Heart left ventricle (tissue), 16 donors: ENCODE measurements around the gene SCYGR1. TPM values are rescaled to one million over a fixed set of nuclear protein-coding genes. Genes with fewer than 3 reads are reported as not detected.

Experiments used
- ATAC-seq, 4 donors: fragments of 200-7000 bp; cut with Tn5 transposase; one replicate each; pipeline ENCODE4 v1.9.1; 2020 to 2022; ENCODE audit warnings: moderate library complexity in 4 of 4, mild to moderate bottlenecking in 3 of 4, moderate number of reproducible peaks in 1 of 4
- DNase-seq, 5 donors: peaks; one replicate each; pipeline ENCODE4 v3.0.0-alpha.2; 2020
- H3K27ac ChIP-seq, 12 donors: fragments of 200-600 bp; sonication (generic) in 4 of 12; one replicate each; pipeline versions ENCODE4 v1.5.0 to v1.8.0; 2016 to 2022; ENCODE audit warnings: mild to moderate bottlenecking in 2 of 12
- H3K27me3 ChIP-seq, 9 donors: fragments of 200-600 bp; sonication (generic) in 2 of 9; one replicate each; pipeline versions ENCODE4 v1.5.1 to v1.8.0; 2016 to 2022; ENCODE audit warnings: mild to moderate bottlenecking in 3 of 9
- H3K36me3 ChIP-seq, 9 donors: fragments of 200-600 bp; sonication (generic) in 2 of 9; one replicate each; pipeline versions ENCODE4 v1.5.0 to v1.8.0; 2018 to 2022; ENCODE audit warnings: mild to moderate bottlenecking in 2 of 9
- H3K4me1 ChIP-seq, 12 donors: fragments of 200-600 bp; sonication (generic) in 4 of 12; one replicate each; pipeline versions ENCODE4 v1.5.0 to v1.8.0; 2016 to 2022; ENCODE audit warnings: mild to moderate bottlenecking in 3 of 12
- H3K4me3 ChIP-seq, 12 donors: fragments of 200-600 bp; sonication (generic) in 4 of 12; one replicate each; pipeline versions ENCODE4 v1.5.0 to v1.8.0; 2017 to 2022; ENCODE audit warnings: mild to moderate bottlenecking in 9 of 12, moderate library complexity in 4 of 12
- H3K9me3 ChIP-seq, 12 donors: fragments of 200-600 bp; sonication (generic) in 4 of 12; one replicate each; pipeline versions ENCODE4 v1.5.0 to v1.8.0; 2016 to 2022; ENCODE audit warnings: mild to moderate bottlenecking in 1 of 12
- POLR2A ChIP-seq, 2 donors: fragments of 450-650 bp; IDR thresholded peaks; one replicate each; pipeline ENCODE4 v1.6.1; 2017; ENCODE audit warnings: antibody characterized with exemption in 2 of 2, mild to moderate bottlenecking in 2 of 2, moderate library complexity in 2 of 2
- WGBS, 4 donors: extraction: QIAGEN DNeasy Blood & Tissue Kit in 2 of 4; methylation state at CpG; one replicate each; pipeline versions ENCODE4 v1.1.5 to v1.1.7; 2013 to 2018; 5-methylcytosine and 5-hydroxymethylcytosine counted together
- intact Hi-C, 10 donors: fragments of 100-400 bp; cut with DNase I; formaldehyde crosslinking; loops; one replicate each; pipeline versions ENCODE4 v1.11.1 to v1.14.2; 2022
- polyA plus RNA-seq, 2 donors: library from polyadenylated mRNA; stranded (reverse); fragments of 200-250 nt; gene quantifications; one replicate each; pipeline ENCODE4 v1.2.3, GENCODE V29; 2013
- total RNA-seq, 9 donors: library from RNA; depleted of rRNA in 2 of 9; stranded (reverse); fragments of >200 nt in 2 of 9; fragmentation: NEBNext Ultra II Directional in 3 of 9; extraction: Animal tissue kit (Norgen Biotek cat#: 25700) in 3 of 9; gene quantifications; one replicate each; pipeline versions ENCODE4 v1.1.0 to v1.2.4, GENCODE V29; 2016 to 2023
- TF ChIP-seq, protein P1 (sequence below), 12 donors: fragments of 200-600 bp; sonication (generic) in 4 of 12; IDR thresholded peaks; one replicate each; pipeline versions ENCODE4 v1.5.0 to v1.8.0; 2018 to 2022; ENCODE audit warnings: antibody characterized with exemption in 12 of 12, mild to moderate bottlenecking in 5 of 12
- donor health status: ischemic (EF 13 %, LVEDD 7.1; RV severe dilation, severe dysfunction).
- donor health status: healthy with polysubstance abuse.
- donor health status: DM: no; HTN: yes; CAD: no.
- donor health status: DM: no; HTN: no; CAD: no.
- donor health status: ischemic (EF 25% LVEDD 6.9; RV normal size, moderate dysfunction).
- donor health status: ischemic (EF 25% LVEDD 5.7; RV mildly dilated, moderate dysfunction).
- donor health status: healthy.
- donor health status: DM: yes; HTN: yes; CAD: no.
- donor health status: ischemic (EF 35%, LVEDD 5.7; RV mildly dilated, moderate dysfunction).
- donor health status: nonischemic (EF 11% LVEDD 7.7; RV severe dilation, severe dysfunction).
- donor health status: DM: yes; HTN: yes; CAD: no.
- donor health status: PGD.
- donor health status: ischemic (EF 29% LVEDD 5.4; RV normal size, mild dysfunction).
- donor health status: nonischemic (EF 23%, LVEDD 6.1; RV moderate dilation, normal function).

The SCYGR1 gene
- total and polyA plus RNA-seq, 11 donors = not detected

DNA sequence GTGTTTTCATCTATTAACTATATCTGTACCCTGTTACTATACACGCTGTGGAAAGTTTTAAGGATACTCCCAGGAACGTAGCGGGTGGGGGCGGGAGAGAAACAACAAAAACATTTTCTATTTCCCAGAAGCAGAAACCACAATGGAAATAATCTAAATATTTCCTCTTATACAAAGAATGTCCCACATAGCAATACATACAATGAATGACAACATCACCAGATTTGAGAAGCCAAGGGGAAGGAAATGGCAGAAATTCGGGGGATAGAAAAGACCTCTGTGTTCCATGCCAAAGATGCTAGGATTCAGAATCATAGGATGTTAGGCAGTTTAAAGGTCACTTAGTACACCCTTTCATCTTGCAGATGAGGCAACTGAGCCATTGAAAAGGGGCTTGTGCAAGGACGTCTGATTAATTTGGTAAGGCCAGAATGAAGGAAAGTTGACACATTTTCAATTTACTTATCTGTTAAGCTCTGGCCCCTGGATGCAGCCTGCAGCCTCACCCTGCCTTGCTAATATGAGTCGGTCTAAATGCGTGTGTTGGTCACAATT, 41.1 kb upstream of the SCYGR1 start:
- ATAC-seq (no peak), DNase-seq (no peak)
- no peaks in the 10 kb centered on the region for H3K27me3 ChIP-seq

DNA sequence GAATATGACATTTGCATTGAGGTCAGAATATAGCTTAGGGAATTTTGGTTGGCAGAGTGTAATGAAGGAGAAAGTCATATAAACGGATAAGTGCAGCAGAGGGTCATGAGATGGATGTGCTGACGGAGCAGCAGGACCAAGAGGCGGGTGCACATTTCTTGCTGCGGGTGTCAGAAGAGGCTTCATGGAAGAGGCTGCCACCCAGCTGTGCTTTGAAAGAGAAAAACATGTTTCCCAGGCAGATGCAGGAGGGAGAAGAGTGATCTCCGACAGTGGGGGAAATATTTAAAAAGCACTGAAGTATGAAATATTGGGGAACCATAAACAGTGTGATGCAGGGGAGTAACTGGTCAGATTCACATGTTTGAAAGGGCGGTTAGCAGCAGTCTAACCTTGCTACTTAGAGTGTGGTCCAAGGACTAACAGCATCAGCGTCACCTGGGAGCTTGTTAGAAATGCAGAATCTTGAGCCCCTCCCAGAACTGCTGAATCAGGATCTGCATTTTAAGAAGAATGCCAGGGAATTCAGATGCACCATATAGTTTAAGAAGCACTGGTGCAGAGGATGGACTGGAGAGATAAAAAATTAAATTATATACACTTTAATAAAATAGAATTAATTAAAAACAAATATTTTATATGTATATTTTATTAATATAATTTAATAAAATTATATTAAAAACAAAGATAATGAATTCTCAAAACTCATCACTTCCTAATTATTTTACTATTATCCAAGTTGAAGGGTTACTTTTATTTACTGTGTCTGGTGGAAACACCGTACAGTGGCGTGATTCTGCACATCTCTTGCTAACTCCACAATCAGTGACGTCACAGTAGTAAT, 36.1 kb upstream of the SCYGR1 start:
- H3K27ac ChIP-seq = no peak overlapping the region
- no peak for DNase-seq
- no peaks in the 10 kb centered on the region for H3K36me3 ChIP-seq
- TF ChIP-seq POLR2A (IDR thresholded peaks at IDR 0.05) = no peak
- TF ChIP-seq, protein P1, sequence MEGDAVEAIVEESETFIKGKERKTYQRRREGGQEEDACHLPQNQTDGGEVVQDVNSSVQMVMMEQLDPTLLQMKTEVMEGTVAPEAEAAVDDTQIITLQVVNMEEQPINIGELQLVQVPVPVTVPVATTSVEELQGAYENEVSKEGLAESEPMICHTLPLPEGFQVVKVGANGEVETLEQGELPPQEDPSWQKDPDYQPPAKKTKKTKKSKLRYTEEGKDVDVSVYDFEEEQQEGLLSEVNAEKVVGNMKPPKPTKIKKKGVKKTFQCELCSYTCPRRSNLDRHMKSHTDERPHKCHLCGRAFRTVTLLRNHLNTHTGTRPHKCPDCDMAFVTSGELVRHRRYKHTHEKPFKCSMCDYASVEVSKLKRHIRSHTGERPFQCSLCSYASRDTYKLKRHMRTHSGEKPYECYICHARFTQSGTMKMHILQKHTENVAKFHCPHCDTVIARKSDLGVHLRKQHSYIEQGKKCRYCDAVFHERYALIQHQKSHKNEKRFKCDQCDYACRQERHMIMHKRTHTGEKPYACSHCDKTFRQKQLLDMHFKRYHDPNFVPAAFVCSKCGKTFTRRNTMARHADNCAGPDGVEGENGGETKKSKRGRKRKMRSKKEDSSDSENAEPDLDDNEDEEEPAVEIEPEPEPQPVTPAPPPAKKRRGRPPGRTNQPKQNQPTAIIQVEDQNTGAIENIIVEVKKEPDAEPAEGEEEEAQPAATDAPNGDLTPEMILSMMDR (IDR thresholded peaks at IDR 0.05) = no peak
- WGBS, 4 donors = 72 to 74% (median 73%) methylated on average over 10 of the region's 10 CpGs
- ATAC-seq = no peak
- intact Hi-C loops = no loop called here
- H3K27me3 ChIP-seq = no peaks in the 10 kb centered on the region
- no peaks in the 10 kb centered on the region for H3K4me1 ChIP-seq
- H3K4me3 ChIP-seq = no peak overlapping the region
- no peaks in the 10 kb centered on the region for H3K9me3 ChIP-seq

More for the DNA sequence above, 41.1 kb upstream of the SCYGR1 start:
- no peak overlapping the region for H3K27ac ChIP-seq
- H3K4me3 ChIP-seq = no peak overlapping the region
- whole genome bisulfite sequencing, 4 donors = 74 to 81% (median 78%) methylated on average over 8 of the region's 8 CpGs
- TF ChIP-seq POLR2A (IDR thresholded peaks at IDR 0.05) = no peak
- TF ChIP-seq, protein P1 (IDR thresholded peaks at IDR 0.05) = no peak
- no peaks in the 10 kb centered on the region for H3K4me1 ChIP-seq
- intact Hi-C loops = no loop called here
- H3K9me3 ChIP-seq = peaks cover 0 to 16% (median 11%) of the 10 kb centered on the region in 12 donors
- no peaks in the 10 kb centered on the region for H3K36me3 ChIP-seq

DNA sequence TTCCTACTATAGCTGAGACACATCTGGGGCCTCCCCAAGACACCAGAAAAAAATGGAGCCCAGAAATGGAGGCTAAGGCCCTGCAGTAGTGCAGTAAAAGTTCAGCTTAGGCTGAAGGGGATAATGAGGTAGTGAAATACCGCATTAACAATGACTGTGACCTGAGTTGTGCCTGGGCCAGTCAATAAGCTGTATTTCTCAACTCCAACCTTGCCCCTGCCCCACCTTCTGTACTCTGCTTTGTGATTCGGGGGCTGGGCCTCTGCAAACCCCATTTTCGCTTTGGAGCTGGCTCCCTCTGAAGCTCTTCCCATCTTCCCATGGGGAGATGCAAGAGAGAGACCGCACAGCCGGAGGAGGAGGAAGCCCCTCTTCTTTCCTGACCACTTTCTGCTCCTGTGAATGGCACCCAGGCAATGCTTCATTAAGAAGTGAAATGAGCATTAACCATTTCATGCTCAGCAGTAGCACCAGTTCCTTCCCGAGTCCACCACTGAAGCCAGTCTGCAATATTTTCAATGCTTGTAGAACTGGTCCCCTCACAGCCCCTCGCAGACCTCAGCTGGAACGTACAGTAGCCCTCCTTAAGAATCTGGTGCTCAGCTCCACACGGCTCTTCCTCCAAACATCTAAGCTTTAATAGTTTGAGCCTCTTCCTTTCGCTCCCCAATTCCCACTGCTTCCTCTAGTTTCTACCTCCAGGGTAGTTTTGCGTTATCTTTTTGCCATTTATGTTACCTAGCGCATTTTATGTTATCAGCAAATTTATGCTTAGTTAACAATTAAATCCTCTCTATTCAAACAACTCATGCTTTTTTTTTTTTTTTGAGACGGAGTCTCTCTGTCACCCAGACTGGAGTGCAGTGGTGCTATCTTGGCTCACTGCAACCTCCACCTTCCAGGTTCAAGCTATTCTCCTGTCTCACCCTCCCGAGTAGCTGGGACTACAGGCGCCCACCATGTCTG, 32.6 kb upstream of the SCYGR1 start:
- ATAC-seq (no peak), DNase-seq (no peak)
- Histone ChIP-seq H3K27me3 (no peaks in the 10 kb centered on the region), H3K4me1 (peaks cover 0 to 24% (median 0%) of the 10 kb centered on the region in 12 donors), H3K27ac (no peak overlapping the region), H3K36me3 (no peaks in the 10 kb centered on the region), H3K9me3 (no peaks in the 10 kb centered on the region), H3K4me3 (no peak overlapping the region)
- intact Hi-C loops = no loop called here
- TF ChIP-seq POLR2A (IDR thresholded peaks at IDR 0.05) = no peak
- TF ChIP-seq, protein P1 (IDR thresholded peaks at IDR 0.05) = no peak
- WGBS, 4 donors = 84 to 88% (median 85%) methylated on average over 15 of the region's 15 CpGs
